GM23248 (cell line): ENCODE data around the gene FABP7. TPM values are rescaled to one million over a fixed set of nuclear protein-coding genes. Genes with fewer than 3 reads are reported as not detected.
A peak's percentile ranks its signal among the peaks of the same experiment; 100 is the strongest.

Experiments
- DNase-seq: peaks from one replicate; pipeline ENCODE4 v3.0.0-alpha.2; 2015
- H2AFZ ChIP-seq: fragments of 200-600 bp; sonication (generic); 2 replicates; pipeline ENCODE4 v1.6.1; 2016; ENCODE audit warnings: antibody characterized with exemption
- H3F3A ChIP-seq: fragments of 200-600 bp; sonication (generic); 2 replicates; pipeline ENCODE4 v1.6.1; 2016; ENCODE audit warnings: mild to moderate bottlenecking, antibody characterized with exemption, mixed run types; ENCODE audit not compliant: insufficient read depth
- H3K27ac ChIP-seq: fragments of 200-600 bp; sonication (generic); 2 replicates; pipeline ENCODE4 v1.5.1; 2016; ENCODE audit warnings: mild to moderate bottlenecking
- H3K27me3 ChIP-seq: fragments of 200-600 bp; sonication (generic); replicated peaks from 2 replicates; pipeline ENCODE4 v1.6.1; 2016; ENCODE audit warnings: mild to moderate bottlenecking; ENCODE audit not compliant: insufficient read depth
- H3K36me3 ChIP-seq: fragments of 200-600 bp; sonication (generic); 2 replicates; pipeline ENCODE4 v1.6.1; 2016; ENCODE audit warnings: low read depth, mild to moderate bottlenecking
- H3K4me1 ChIP-seq: fragments of 200-600 bp; sonication (generic); 2 replicates; pipeline ENCODE4 v1.6.1; 2016; ENCODE audit warnings: mild to moderate bottlenecking; ENCODE audit not compliant: insufficient read depth
- H3K4me2 ChIP-seq: fragments of 200-600 bp; sonication (generic); one replicate; pipeline ENCODE4 v1.6.1; 2016; ENCODE audit warnings: mild to moderate bottlenecking; ENCODE audit not compliant: unreplicated experiment
- H3K4me3 ChIP-seq: fragments of 200-600 bp; sonication (generic); 2 replicates; pipeline ENCODE4 v1.5.1; 2016; ENCODE audit warnings: mild to moderate bottlenecking
- H3K79me2 ChIP-seq: fragments of 200-600 bp; sonication (generic); 2 replicates; pipeline ENCODE4 v1.6.1; 2016; ENCODE audit warnings: mild to moderate bottlenecking; ENCODE audit not compliant: insufficient read depth
- H3K9ac ChIP-seq: fragments of 200-600 bp; sonication (generic); 2 replicates; pipeline ENCODE4 v1.6.1; 2016; ENCODE audit warnings: mild to moderate bottlenecking
- H3K9me2 ChIP-seq: fragments of 200-600 bp; sonication (generic); 2 replicates; pipeline ENCODE4 v1.6.1; 2016; ENCODE audit warnings: mixed run types, mild to moderate bottlenecking, moderate library complexity; ENCODE audit not compliant: insufficient read depth
- H3K9me3 ChIP-seq: fragments of 200-600 bp; sonication (generic); one replicate; pipeline ENCODE4 v1.6.1; 2017; ENCODE audit warnings: low read depth
- H4K20me1 ChIP-seq: fragments of 200-600 bp; sonication (generic); 2 replicates; pipeline ENCODE4 v1.6.0; 2016; ENCODE audit not compliant: insufficient read depth
- EZH2 ChIP-seq: fragments of 200-600 bp; sonication (generic); IDR thresholded peaks from 2 replicates; pipeline ENCODE4 v1.6.1; 2018; ENCODE audit warnings: antibody characterized with exemption, mild to moderate bottlenecking; ENCODE audit not compliant: insufficient read depth, poor library complexity, severe bottlenecking
- EZH2phosphoT487 ChIP-seq: fragments of 200-600 bp; sonication (generic); IDR thresholded peaks from 2 replicates; pipeline ENCODE4 v1.6.1; 2018; ENCODE audit warnings: antibody characterized with exemption, moderate library complexity, mild to moderate bottlenecking, low read depth; ENCODE audit not compliant: insufficient read depth
- WGBS, 2 experiments: methylation state at CpG; one replicate each; pipeline ENCODE4 v1.1.6; 2015 to 2017; ENCODE audit warnings: low lambda C conversion rate in 2 of 2, low coverage in 1 of 2; ENCODE audit errors: missing lambda C conversion rate in 2 of 2; 5-methylcytosine and 5-hydroxymethylcytosine counted together
- in situ Hi-C: fragments of 300-500 bp; cut with MboI; formaldehyde crosslinking; loops from 2 replicates; pipeline ENCODE4 v1.15.0; 2020
- polyA plus RNA-seq: library from polyadenylated mRNA; unstranded; fragments of >200 nt; fragmentation: Nextera tagmentation; extraction: Ambion mirVana; gene quantifications from 2 replicates; pipeline ENCODE4 v1.2.1, GENCODE V29; 2016
- total RNA-seq: library from RNA; depleted of rRNA; stranded (reverse); fragments of >200 nt; shearing (Covaris generic); gene quantifications from 2 replicates; pipeline ENCODE4 v1.2.3, GENCODE V29; 2014

FABP7 gene
- total and polyA plus RNA-seq, 2 experiments from 2014 or later = not detected

GRCh38 chr6:122790423-122791309, 11.2 kb downstream of the FABP7 start:
- peak overlapping the region; percentile 80 for H2AFZ ChIP-seq
- 58 to 59% methylated on average over 14 of the region's 14 CpGs for WGBS, 2 experiments

GRCh38 chr6:122791310-122791679, 11.8 kb downstream of the FABP7 start:
- Histone ChIP-seq H2AFZ (no peak overlapping the region), H3K27me3 (no peaks in the 10 kb centered on the region), H3K79me2 (peaks cover 31% of the 10 kb centered on the region), H4K20me1 (no peaks in the 10 kb centered on the region), H3K4me2 (no peak overlapping the region), H3K4me1 (peaks cover 10% of the 10 kb centered on the region; the same call in 1 of the 2 replicates), H3K9ac (no peak overlapping the region), H3K9me2 (no peaks in the 10 kb centered on the region; the same call in 1 of the 2 replicates), H3K27ac (no peak overlapping the region), H3F3A (peaks cover 26% of the 10 kb centered on the region; the same call in 1 of the 2 replicates), H3K9me3 (no peaks in the 10 kb centered on the region), H3K4me3 (no peak overlapping the region), H3K36me3 (no peaks in the 10 kb centered on the region)
- in situ Hi-C loops = no loop called here
- TF ChIP-seq EZH2 (no peak), EZH2phosphoT487 (no peak)
- WGBS, 2 experiments = 93 to 97% methylated on average over 2 of the region's 2 CpGs
- no peak for DNase-seq

More at GRCh38 chr6:122790423-122791309, 11.2 kb downstream of the FABP7 start:
- no peak for TF ChIP-seq EZH2
- no peak for TF ChIP-seq EZH2phosphoT487
- H3K27ac ChIP-seq = peak overlapping the region; percentile 74; the same call in 1 of the 2 replicates
- peak overlapping the region; percentile 95 for H3K4me2 ChIP-seq
- H3F3A ChIP-seq = peaks cover 26% of the 10 kb centered on the region; the same call in 1 of the 2 replicates
- no peaks in the 10 kb centered on the region; the same call in 1 of the 2 replicates for H3K9me2 ChIP-seq
- peak; percentile 30 for DNase-seq
- H3K27me3 ChIP-seq = no peaks in the 10 kb centered on the region
- H4K20me1 ChIP-seq = no peaks in the 10 kb centered on the region
- H3K9ac ChIP-seq = peak overlapping the region; percentile 83
- in situ Hi-C loops = no loop called here
- peaks cover 10% of the 10 kb centered on the region; the same call in 1 of the 2 replicates for H3K4me1 ChIP-seq
- H3K4me3 ChIP-seq = peak overlapping the region; percentile 75
- H3K9me3 ChIP-seq = no peaks in the 10 kb centered on the region
- H3K79me2 ChIP-seq = peaks cover 31% of the 10 kb centered on the region
- H3K36me3 ChIP-seq = no peaks in the 10 kb centered on the region

- no peak overlapping the region for H3K4me2 ChIP-seq
- H3F3A ChIP-seq = peaks cover 36% of the 10 kb centered on the region
- H3K4me1 ChIP-seq = peaks cover 13% of the 10 kb centered on the region
- H2AFZ ChIP-seq = no peak overlapping the region
- no peaks in the 10 kb centered on the region; the same call in 1 of the 2 replicates for H3K9me2 ChIP-seq
- no peaks in the 10 kb centered on the region for H4K20me1 ChIP-seq
- no peaks in the 10 kb centered on the region for H3K36me3 ChIP-seq
- H3K9me3 ChIP-seq = no peaks in the 10 kb centered on the region
- no peak for DNase-seq
- WGBS, 2 experiments = 74 to 90% methylated on average over 2 of the region's 2 CpGs
- H3K79me2 ChIP-seq = peaks cover 31% of the 10 kb centered on the region
- H3K27ac ChIP-seq = no peak overlapping the region
- H3K4me3 ChIP-seq = no peak overlapping the region
- no peaks in the 10 kb centered on the region for H3K27me3 ChIP-seq
- H3K9ac ChIP-seq = no peak overlapping the region
- TF ChIP-seq EZH2 (no peak), EZH2phosphoT487 (no peak)
- in situ Hi-C loops = no loop called here
Observed at GRCh38 chr6:122792766-122793165, 13.2 kb downstream of the FABP7 start.

GRCh38 chr6:122797537-122797936, 18.0 kb downstream of the FABP7 start:
- 95 to 96% methylated on average over 3 of the region's 3 CpGs for WGBS, 2 experiments
- H3K27ac ChIP-seq = peak overlapping the region; percentile 46; the same call in 1 of the 2 replicates
- no peaks in the 10 kb centered on the region for H4K20me1 ChIP-seq
- H3F3A ChIP-seq = peaks cover 28% of the 10 kb centered on the region
- DNase-seq = no peak
- no peaks in the 10 kb centered on the region for H3K36me3 ChIP-seq
- in situ Hi-C loops = no loop called here
- H2AFZ ChIP-seq = no peak overlapping the region
- H3K9me3 ChIP-seq = no peaks in the 10 kb centered on the region
- peak overlapping the region; percentile 65 for H3K4me2 ChIP-seq
- no peaks in the 10 kb centered on the region for H3K27me3 ChIP-seq
- H3K4me3 ChIP-seq = no peak overlapping the region
- peaks cover 28% of the 10 kb centered on the region for H3K4me1 ChIP-seq
- TF ChIP-seq EZH2 (no peak), EZH2phosphoT487 (no peak)
- peaks cover 20% of the 10 kb centered on the region for H3K79me2 ChIP-seq
- no peaks in the 10 kb centered on the region; the same call in 1 of the 2 replicates for H3K9me2 ChIP-seq
- no peak overlapping the region for H3K9ac ChIP-seq
